Head of caudate nucleus (tissue), 42 donors: ENCODE results near the gene CD81.

Source experiments
- DNase-seq, 42 donors: peaks; one replicate each; pipeline versions ENCODE4 v3.0.0 to v3.0.0-alpha.2; 2020 to 2021; ENCODE audit warnings: mixed read lengths in 7 of 42
- intact Hi-C: fragments of 100-400 bp; cut with DNase I; formaldehyde crosslinking; loops from one replicate; pipeline ENCODE4 v1.15.0; 2022

The CD81 gene

GRCh38 chr11:2368851-2369180 lies 8.3 kb upstream of the CD81 start:
- DNase-seq: peak in 1 of 42 donors; percentile 8
- intact Hi-C loops: no loop called here

GRCh38 chr11:2369320-2369719 lies 7.8 kb upstream of the CD81 start:
- intact Hi-C loops: no loop called here
- no peak for DNase-seq

- intact Hi-C loops: loop anchor here (10.0 kb wide), 1 partner anchor 55 kb away; no protein-coding TSS in a partner anchor
- DNase-seq: peak in 1 of 42 donors; percentile 1
Observed at GRCh38 chr11:2369896-2370295, 7.2 kb upstream of the CD81 start.

GRCh38 chr11:2374456-2375201 lies 2.5 kb upstream of the CD81 start:
- intact Hi-C loops: loop anchor here (10.0 kb wide), 1 partner anchor 60 kb away; no protein-coding TSS in a partner anchor
- peak in 1 of 42 donors; percentile 12 for DNase-seq

GRCh38 chr11:2375341-2375853 lies 1.7 kb upstream of the CD81 start:
- intact Hi-C loops: loop anchor here (10.0 kb wide), 1 partner anchor 61 kb away; no protein-coding TSS in a partner anchor
- no peak for DNase-seq

- DNase-seq: no peak
- intact Hi-C loops: loop anchor here (10.0 kb wide), 1 partner anchor 61 kb away; no protein-coding TSS in a partner anchor
Observed at GRCh38 chr11:2375964-2376551, 1.1 kb upstream of the CD81 start.

- DNase-seq: peak in 41 of 42 donors; percentile 44 to 90 (median 74)
- intact Hi-C loops: loop anchor here (10.0 kb wide), 1 partner anchor 63 kb away; no protein-coding TSS in a partner anchor
Observed at GRCh38 chr11:2377511-2378443, 667 bp downstream of the CD81 start.

GRCh38 chr11:2378527-2379210 lies 1.6 kb downstream of the CD81 start:
- DNase-seq: peak in 2 of 42 donors; percentile 10 to 14
- intact Hi-C loops: loop anchor here (10.0 kb wide), 1 partner anchor 64 kb away; no protein-coding TSS in a partner anchor

GRCh38 chr11:2379466-2380174 lies 2.5 kb downstream of the CD81 start:
- DNase-seq: no peak
- intact Hi-C loops: loop anchor here (10.0 kb wide), 1 partner anchor 65 kb away; no protein-coding TSS in a partner anchor

- intact Hi-C loops: no loop called here
- DNase-seq: no peak
Observed at GRCh38 chr11:2380396-2380795, 3.3 kb downstream of the CD81 start.

- intact Hi-C loops: no loop called here
- peak in 36 of 42 donors; percentile 41 to 81 (median 67) for DNase-seq
Observed at GRCh38 chr11:2380807-2381350, 3.8 kb downstream of the CD81 start.

- DNase-seq: peak in 2 of 42 donors; percentile 6 to 7
- intact Hi-C loops: no loop called here
Observed at GRCh38 chr11:2381494-2382128, 4.5 kb downstream of the CD81 start.

GRCh38 chr11:2382129-2382517 lies 5.0 kb downstream of the CD81 start:
- peak in 1 of 42 donors; percentile 15 for DNase-seq
- intact Hi-C loops: no loop called here

- intact Hi-C loops: no loop called here
- peak in 17 of 42 donors; percentile 34 to 76 (median 55) for DNase-seq
Observed at GRCh38 chr11:2382936-2383851, 6.1 kb downstream of the CD81 start.

GRCh38 chr11:2383852-2384804 lies 7.0 kb downstream of the CD81 start:
- peak in 21 of 42 donors; percentile 39 to 75 (median 57) for DNase-seq
- intact Hi-C loops: no loop called here
